Measurements from ENCODE around the gene ENPP6.

DNA sequence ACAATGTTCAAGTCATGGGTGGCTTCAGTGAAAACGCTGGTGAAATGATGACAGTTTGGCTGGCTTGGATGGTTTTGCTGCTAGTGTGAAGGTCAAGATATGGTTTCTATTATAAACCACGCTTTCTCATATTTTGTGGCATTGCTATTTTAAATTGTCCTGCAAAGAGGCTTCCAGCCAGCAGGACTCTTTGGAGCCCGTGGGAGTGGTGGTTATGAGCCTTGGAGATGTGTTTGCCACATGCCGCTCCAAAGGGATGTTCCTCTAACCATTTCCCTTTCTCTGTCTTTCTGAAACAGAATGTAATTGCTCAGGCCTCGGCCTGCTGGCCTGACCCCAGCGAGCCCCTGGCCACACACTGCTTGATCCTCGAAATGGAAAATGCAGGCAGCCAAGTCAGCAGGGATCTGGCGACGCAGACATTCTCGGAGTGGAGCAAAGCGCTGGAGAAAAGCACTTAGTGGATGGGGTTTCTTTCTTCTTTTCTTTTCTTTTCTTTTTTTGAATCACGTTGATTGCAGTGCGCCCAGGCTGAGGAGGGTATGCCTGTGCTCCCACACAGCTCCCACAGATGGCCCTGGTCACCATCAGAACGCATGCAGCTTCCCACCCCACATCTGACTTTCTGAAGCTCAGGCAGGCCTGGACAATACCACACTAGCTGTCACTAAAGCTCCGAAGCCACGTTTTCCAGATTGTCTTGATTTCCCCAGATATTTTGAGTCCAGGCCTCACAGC, 114.0 kb downstream of the ENPP6 start:
- TF ChIP-seq, protein P1, sequence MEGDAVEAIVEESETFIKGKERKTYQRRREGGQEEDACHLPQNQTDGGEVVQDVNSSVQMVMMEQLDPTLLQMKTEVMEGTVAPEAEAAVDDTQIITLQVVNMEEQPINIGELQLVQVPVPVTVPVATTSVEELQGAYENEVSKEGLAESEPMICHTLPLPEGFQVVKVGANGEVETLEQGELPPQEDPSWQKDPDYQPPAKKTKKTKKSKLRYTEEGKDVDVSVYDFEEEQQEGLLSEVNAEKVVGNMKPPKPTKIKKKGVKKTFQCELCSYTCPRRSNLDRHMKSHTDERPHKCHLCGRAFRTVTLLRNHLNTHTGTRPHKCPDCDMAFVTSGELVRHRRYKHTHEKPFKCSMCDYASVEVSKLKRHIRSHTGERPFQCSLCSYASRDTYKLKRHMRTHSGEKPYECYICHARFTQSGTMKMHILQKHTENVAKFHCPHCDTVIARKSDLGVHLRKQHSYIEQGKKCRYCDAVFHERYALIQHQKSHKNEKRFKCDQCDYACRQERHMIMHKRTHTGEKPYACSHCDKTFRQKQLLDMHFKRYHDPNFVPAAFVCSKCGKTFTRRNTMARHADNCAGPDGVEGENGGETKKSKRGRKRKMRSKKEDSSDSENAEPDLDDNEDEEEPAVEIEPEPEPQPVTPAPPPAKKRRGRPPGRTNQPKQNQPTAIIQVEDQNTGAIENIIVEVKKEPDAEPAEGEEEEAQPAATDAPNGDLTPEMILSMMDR (conservative IDR thresholded peaks at IDR 0.05; ENCODE audit: low read depth, low read length), result no peak
- TF ChIP-seq EZH2 (IDR thresholded peaks at IDR 0.05; ENCODE audit: low read length, unreplicated experiment) (no peak), EZH2phosphoT487 (IDR thresholded peaks at IDR 0.05; ENCODE audit: borderline replicate concordance, low read length) (no peak)

All from PC-3 (cell line).